ENCODE measurements around the gene RPA4. TPM values are rescaled to one million over a fixed set of nuclear protein-coding genes. Genes with fewer than 3 reads are reported as not detected.

RPA4 gene
- total and polyA plus RNA-seq, 2 experiments from 2014 or later, result 0.31 to 0.60 TPM

GRCh38 chrX:96884027-96884426 is 319 bp downstream of the RPA4 start:
- DNase-seq (ENCODE audit: low read depth in 1 of 2, low spot score in 1 of 2), result no peak
- H3K27me3 ChIP-seq, result no peaks in the 10 kb centered on the region
- H3K36me3 ChIP-seq, result no peaks in the 10 kb centered on the region
- H3K4me3 ChIP-seq, result no peak overlapping the region
- TF ChIP-seq, protein P1, sequence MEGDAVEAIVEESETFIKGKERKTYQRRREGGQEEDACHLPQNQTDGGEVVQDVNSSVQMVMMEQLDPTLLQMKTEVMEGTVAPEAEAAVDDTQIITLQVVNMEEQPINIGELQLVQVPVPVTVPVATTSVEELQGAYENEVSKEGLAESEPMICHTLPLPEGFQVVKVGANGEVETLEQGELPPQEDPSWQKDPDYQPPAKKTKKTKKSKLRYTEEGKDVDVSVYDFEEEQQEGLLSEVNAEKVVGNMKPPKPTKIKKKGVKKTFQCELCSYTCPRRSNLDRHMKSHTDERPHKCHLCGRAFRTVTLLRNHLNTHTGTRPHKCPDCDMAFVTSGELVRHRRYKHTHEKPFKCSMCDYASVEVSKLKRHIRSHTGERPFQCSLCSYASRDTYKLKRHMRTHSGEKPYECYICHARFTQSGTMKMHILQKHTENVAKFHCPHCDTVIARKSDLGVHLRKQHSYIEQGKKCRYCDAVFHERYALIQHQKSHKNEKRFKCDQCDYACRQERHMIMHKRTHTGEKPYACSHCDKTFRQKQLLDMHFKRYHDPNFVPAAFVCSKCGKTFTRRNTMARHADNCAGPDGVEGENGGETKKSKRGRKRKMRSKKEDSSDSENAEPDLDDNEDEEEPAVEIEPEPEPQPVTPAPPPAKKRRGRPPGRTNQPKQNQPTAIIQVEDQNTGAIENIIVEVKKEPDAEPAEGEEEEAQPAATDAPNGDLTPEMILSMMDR (IDR thresholded peaks at IDR 0.05; ENCODE audit: low read depth, low read length), result no peak
- no peaks in the 10 kb centered on the region for H3K9me3 ChIP-seq (ENCODE audit: low read depth)
- no peaks in the 10 kb centered on the region for H3K4me1 ChIP-seq (ENCODE audit: low read depth)
- no peak overlapping the region for H3K27ac ChIP-seq

- Histone ChIP-seq H3K9me3 (ENCODE audit: low read depth) (no peaks in the 10 kb centered on the region), H3K27ac (no peak overlapping the region)
- TF ChIP-seq, protein P1 (IDR thresholded peaks at IDR 0.05; ENCODE audit: low read depth, low read length), result no peak
Measured at GRCh38 chrX:96889726-96890125, 6.0 kb downstream of the RPA4 start.

GRCh38 chrX:96906741-96907140 is 23.0 kb downstream of the RPA4 start:
- Histone ChIP-seq H3K36me3 (no peaks in the 10 kb centered on the region), H3K4me1 (ENCODE audit: low read depth) (no peaks in the 10 kb centered on the region), H3K9me3 (ENCODE audit: low read depth) (no peaks in the 10 kb centered on the region), H3K27me3 (no peaks in the 10 kb centered on the region), H3K4me3 (no peak overlapping the region), H3K27ac (no peak overlapping the region)
- peak in 1 of 2 donors; percentile 39 for DNase-seq (ENCODE audit: low read depth in 1 of 2, low spot score in 1 of 2)
- TF ChIP-seq, protein P1 (IDR thresholded peaks at IDR 0.05; ENCODE audit: low read depth, low read length), result no peak

More at GRCh38 chrX:96889726-96890125, 6.0 kb downstream of the RPA4 start:
- no peak for DNase-seq (ENCODE audit: low read depth in 1 of 2, low spot score in 1 of 2)
- Histone ChIP-seq H3K27me3 (no peaks in the 10 kb centered on the region), H3K4me3 (no peak overlapping the region), H3K4me1 (ENCODE audit: low read depth) (no peaks in the 10 kb centered on the region), H3K36me3 (no peaks in the 10 kb centered on the region)

GRCh38 chrX:96907516-96908272 is 24.0 kb downstream of the RPA4 start:
- no peak overlapping the region for H3K4me3 ChIP-seq
- H3K27me3 ChIP-seq, result no peaks in the 10 kb centered on the region
- H3K9me3 ChIP-seq (ENCODE audit: low read depth), result no peaks in the 10 kb centered on the region
- no peak overlapping the region for H3K27ac ChIP-seq
- TF ChIP-seq, protein P1 (IDR thresholded peaks at IDR 0.05; ENCODE audit: low read depth, low read length), result no peak
- DNase-seq (ENCODE audit: low read depth in 1 of 2, low spot score in 1 of 2), result no peak
- no peaks in the 10 kb centered on the region for H3K4me1 ChIP-seq (ENCODE audit: low read depth)
- H3K36me3 ChIP-seq, result no peaks in the 10 kb centered on the region

GRCh38 chrX:96909291-96909690 is 25.6 kb downstream of the RPA4 start:
- H3K27ac ChIP-seq, result no peak overlapping the region
- no peaks in the 10 kb centered on the region for H3K36me3 ChIP-seq
- no peaks in the 10 kb centered on the region for H3K27me3 ChIP-seq
- no peaks in the 10 kb centered on the region for H3K9me3 ChIP-seq (ENCODE audit: low read depth)
- no peak for DNase-seq (ENCODE audit: low read depth in 1 of 2, low spot score in 1 of 2)
- no peak overlapping the region for H3K4me3 ChIP-seq
- H3K4me1 ChIP-seq (ENCODE audit: low read depth), result peaks cover 3% of the 10 kb centered on the region
- TF ChIP-seq, protein P1 (IDR thresholded peaks at IDR 0.05; ENCODE audit: low read depth, low read length), result no peak
